ENCODE measurements around the gene CNOT6. TPM values are rescaled to one million over a fixed set of nuclear protein-coding genes. Genes with fewer than 3 reads are reported as not detected.
"Not testable (repeated sequence)": the region's sequence is repeated elsewhere in the genome, so short reads cannot be mapped to it uniquely, and the experiment has no call there.

The CNOT6 gene
- 10 to 100 TPM; 38.7 to 67.8 (median 60.6) TPM for polyA plus RNA-seq (ENCODE audit: insufficient read length in 4 of 4)

- peak; percentile 78 to 90 (median 89) for DNase-seq (ENCODE audit: low read depth in 4 of 4, low spot score in 3 of 4)
These were observed at the start of gene CNOT6 for GRCh38 chr5:180494060-180494509. Gene CNOT6, plus strand, starts transcription at chr5:180494379. Its CDS starts 34,898 bp downstream, at chr5:180529277.

- no peak for DNase-seq (ENCODE audit: low read depth in 4 of 4, low spot score in 3 of 4)
These were observed 39.4 kb upstream of the CNOT6 start for GRCh38 chr5:180454752-180455151.

GRCh38 chr5:180455872-180456271 lies 38.3 kb upstream of the CNOT6 start:
- DNase-seq (ENCODE audit: low read depth in 4 of 4, low spot score in 3 of 4): no peak

- DNase-seq (ENCODE audit: low read depth in 4 of 4, low spot score in 3 of 4): no peak
These were observed 37.4 kb upstream of the CNOT6 start for GRCh38 chr5:180456792-180457191.

- not testable (repeated sequence) for DNase-seq (ENCODE audit: low read depth in 4 of 4, low spot score in 3 of 4)
These were observed 35.1 kb upstream of the CNOT6 start for GRCh38 chr5:180458852-180459673.

- DNase-seq (ENCODE audit: low read depth in 4 of 4, low spot score in 3 of 4): not testable (repeated sequence)
These were observed 34.5 kb upstream of the CNOT6 start for GRCh38 chr5:180459674-180460142.

GRCh38 chr5:180460834-180461233 lies 33.3 kb upstream of the CNOT6 start:
- no peak for DNase-seq (ENCODE audit: low read depth in 4 of 4, low spot score in 3 of 4)

- no peak for DNase-seq (ENCODE audit: low read depth in 4 of 4, low spot score in 3 of 4)
These were observed 32.9 kb upstream of the CNOT6 start for GRCh38 chr5:180461303-180461702.

GRCh38 chr5:180463216-180463900 lies 30.8 kb upstream of the CNOT6 start:
- DNase-seq (ENCODE audit: low read depth in 4 of 4, low spot score in 3 of 4): no peak

GRCh38 chr5:180463916-180464602 lies 30.1 kb upstream of the CNOT6 start:
- no peak for DNase-seq (ENCODE audit: low read depth in 4 of 4, low spot score in 3 of 4)

- DNase-seq (ENCODE audit: low read depth in 4 of 4, low spot score in 3 of 4): no peak
These were observed 29.6 kb upstream of the CNOT6 start for GRCh38 chr5:180464603-180464970.

- DNase-seq (ENCODE audit: low read depth in 4 of 4, low spot score in 3 of 4): not testable (repeated sequence)
These were observed 29.1 kb upstream of the CNOT6 start for GRCh38 chr5:180465052-180465451.

GRCh38 chr5:180466316-180466715 lies 27.9 kb upstream of the CNOT6 start:
- no peak for DNase-seq (ENCODE audit: low read depth in 4 of 4, low spot score in 3 of 4)

GRCh38 chr5:180467028-180467975 lies 26.9 kb upstream of the CNOT6 start:
- no peak for DNase-seq (ENCODE audit: low read depth in 4 of 4, low spot score in 3 of 4)

GRCh38 chr5:180467989-180468731 lies 26.0 kb upstream of the CNOT6 start:
- DNase-seq (ENCODE audit: low read depth in 4 of 4, low spot score in 3 of 4): no peak

GRCh38 chr5:180468732-180469585 lies 25.2 kb upstream of the CNOT6 start:
- DNase-seq (ENCODE audit: low read depth in 4 of 4, low spot score in 3 of 4): no peak

- DNase-seq (ENCODE audit: low read depth in 4 of 4, low spot score in 3 of 4): no peak
These were observed 24.7 kb upstream of the CNOT6 start for GRCh38 chr5:180469586-180469865.

- no peak for DNase-seq (ENCODE audit: low read depth in 4 of 4, low spot score in 3 of 4)
These were observed 24.3 kb upstream of the CNOT6 start for GRCh38 chr5:180469866-180470265.

- DNase-seq (ENCODE audit: low read depth in 4 of 4, low spot score in 3 of 4): no peak
These were observed 23.8 kb upstream of the CNOT6 start for GRCh38 chr5:180470361-180470760.

Data from left renal pelvis (tissue), 4 donors.